CD4-positive, CD25-positive, alpha-beta regulatory T cell (primary cell): ENCODE data around the gene PDIA6. TPM values are rescaled to one million over a fixed set of nuclear protein-coding genes. Genes with fewer than 3 reads are reported as not detected.
"Not testable (repeated sequence)": the region's sequence is repeated elsewhere in the genome, so short reads cannot be mapped to it uniquely, and the experiment has no call there.

ENCODE experiments used
- ATAC-seq, 2 donors: fragments of 150-1000 bp; cut with Tn5 transposase; one replicate each; pipeline ENCODE4 v1.10.0; 2021; ENCODE audit warnings: low read depth in 2 of 2, moderate number of reproducible peaks in 2 of 2, moderate library complexity in 1 of 2
- DNase-seq, 3 donors: peaks; one replicate each; pipeline versions ENCODE4 v3.0.0 to v3.0.0-alpha.2; 2012 to 2022; ENCODE audit warnings: mixed read lengths in 1 of 3
- H3K27ac ChIP-seq: one replicate; pipeline ENCODE4 v1.7.0; 2013; ENCODE audit warnings: mild to moderate bottlenecking, low read length; ENCODE audit not compliant: insufficient read depth, poor library complexity, severe bottlenecking
- H3K27me3 ChIP-seq: one replicate; pipeline ENCODE4 v1.7.0; 2013; ENCODE audit warnings: low read length; ENCODE audit not compliant: control insufficient read depth, insufficient read depth
- H3K36me3 ChIP-seq: one replicate; pipeline ENCODE4 v1.7.0; 2013; ENCODE audit warnings: mild to moderate bottlenecking, low read length, moderate library complexity; ENCODE audit not compliant: control insufficient read depth, insufficient read depth
- H3K4me1 ChIP-seq: 2 replicates; pipeline ENCODE4 v1.7.0; 2013; ENCODE audit warnings: mild to moderate bottlenecking, low read length; ENCODE audit not compliant: insufficient read depth, control insufficient read depth, poor library complexity, severe bottlenecking
- H3K4me3 ChIP-seq: one replicate; pipeline ENCODE4 v1.7.0; 2013; ENCODE audit warnings: low read depth, mild to moderate bottlenecking, low read length, moderate library complexity
- H3K9me3 ChIP-seq, 2 experiments: 1 replicate in 1 of 2; 2 replicates in 1 of 2; pipeline ENCODE4 v1.7.0; 2013; ENCODE audit warnings: low read length in 2 of 2, mild to moderate bottlenecking in 1 of 2, moderate library complexity in 1 of 2; ENCODE audit not compliant: control insufficient read depth in 2 of 2
- H3K27ac Mint-ChIP-seq, 3 donors: one replicate each; pipeline ENCODE4 v1.8.0; 2020 to 2022; ENCODE audit warnings: mild to moderate bottlenecking in 3 of 3, mixed read lengths in 3 of 3, moderate library complexity in 2 of 3
- H3K27me3 Mint-ChIP-seq: one replicate; pipeline ENCODE4 v1.8.0; 2022; ENCODE audit warnings: mild to moderate bottlenecking, mixed read lengths
- H3K36me3 Mint-ChIP-seq: one replicate; pipeline ENCODE4 v1.8.0; 2020; ENCODE audit warnings: mixed read lengths
- H3K4me1 Mint-ChIP-seq, 4 donors: one replicate each; pipeline ENCODE4 v1.8.0; 2020 to 2022; ENCODE audit warnings: mixed read lengths in 4 of 4, mild to moderate bottlenecking in 1 of 4
- H3K4me3 Mint-ChIP-seq, 4 donors: one replicate each; pipeline ENCODE4 v1.8.0; 2020 to 2022; ENCODE audit warnings: mild to moderate bottlenecking in 4 of 4, mixed read lengths in 4 of 4, moderate library complexity in 3 of 4
- H3K9me3 Mint-ChIP-seq, 7 donors: one replicate each; pipeline ENCODE4 v1.8.0; 2020 to 2022; ENCODE audit warnings: mixed read lengths in 7 of 7, mild to moderate bottlenecking in 3 of 7, moderate library complexity in 2 of 7
- polyA plus RNA-seq, 4 donors: library from polyadenylated mRNA; unstranded; fragments of 300-500 nt; fragmentation: Illumina TruSeq; gene quantifications; one replicate each; pipeline ENCODE4 v1.2.3, GENCODE V29; 2021
- total RNA-seq: library from RNA; stranded (reverse); gene quantifications from one replicate; pipeline ENCODE4 v1.2.3, GENCODE V29; 2022

Gene PDIA6
- total and polyA plus RNA-seq, 5 donors from 2014 or later = 48.0 to 186 (median 116) TPM

- no peak for ATAC-seq
- Mint-ChIP-seq H3K9me3 (no peaks in the 10 kb centered on the region), H3K4me1 (peaks cover 13 to 34% (median 22%) of the 10 kb centered on the region in 4 donors), H3K27me3 (peaks cover 14% of the 10 kb centered on the region), H3K36me3 (no peaks in the 10 kb centered on the region), H3K4me3 (peak overlapping the region in 3 of 4 donors; percentile 64 to 73 (median 66)), H3K27ac (no peak overlapping the region)
- Histone ChIP-seq H3K9me3 (no peaks in the 10 kb centered on the region), H3K27me3 (no peaks in the 10 kb centered on the region), H3K36me3 (no peaks in the 10 kb centered on the region), H3K4me3 (no peak overlapping the region), H3K4me1 (peaks cover 33% of the 10 kb centered on the region), H3K27ac (no peak overlapping the region)
- no peak for DNase-seq
Observed at GRCh38 chr2:10814142-10814541, 1.6 kb upstream of the PDIA6 start.

DNA sequence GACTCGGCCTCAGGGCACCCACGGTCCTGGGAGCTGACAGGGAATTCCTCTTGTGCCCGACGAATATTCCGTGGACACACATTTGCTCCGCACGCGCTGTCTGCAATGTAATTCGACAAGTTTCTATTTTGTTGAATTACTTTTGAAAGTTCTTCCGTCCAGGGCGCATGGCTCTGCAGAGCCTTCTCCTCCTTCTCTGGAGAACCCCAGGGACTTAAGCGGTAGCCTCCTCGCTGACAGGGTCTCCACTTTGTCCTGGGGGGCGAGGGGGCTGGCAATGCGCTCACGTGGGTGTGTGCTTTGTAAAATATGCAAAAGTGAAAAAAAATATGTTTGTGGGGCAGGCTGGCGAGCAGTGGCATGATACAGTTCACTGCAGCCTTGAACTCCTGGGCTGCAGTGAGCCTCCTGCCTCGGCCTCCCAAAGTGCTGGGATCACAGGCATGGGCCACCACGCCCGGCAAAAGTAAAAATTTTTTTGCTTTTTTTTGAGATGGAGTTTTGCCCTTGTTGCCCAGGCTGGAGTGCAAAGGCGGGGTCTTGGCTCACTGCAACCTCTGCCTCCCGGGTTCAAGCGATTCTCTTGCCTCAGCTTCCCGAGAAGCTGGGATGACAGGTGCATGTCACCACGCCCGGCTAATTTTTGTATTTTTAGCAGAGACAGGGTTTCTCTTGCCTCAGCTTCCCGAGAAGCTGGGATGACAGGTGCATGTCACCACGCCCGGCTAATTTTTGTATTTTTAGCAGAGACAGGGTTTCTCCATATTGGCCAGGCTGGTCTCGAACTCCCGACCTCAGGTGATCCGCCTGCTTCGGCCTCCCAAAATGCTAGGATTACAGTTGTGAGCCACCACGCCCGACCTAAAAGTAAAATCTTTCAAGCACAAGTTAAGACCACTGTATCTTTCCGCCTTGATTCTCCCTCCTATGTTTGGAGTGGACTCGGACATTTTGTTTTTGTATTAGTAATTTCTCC, 866 bp upstream of the PDIA6 start:
- ATAC-seq, H3K36me3 Mint-ChIP-seq, H3K9me3 ChIP-seq, H3K36me3 ChIP-seq, H3K27me3 ChIP-seq, H3K9me3 Mint-ChIP-seq, H3K27ac ChIP-seq: not testable (repeated sequence)
- H3K4me1 ChIP-seq = peaks cover 35% of the 10 kb centered on the region
- H3K4me1 Mint-ChIP-seq = peaks cover 18 to 41% (median 25%) of the 10 kb centered on the region in 4 donors
- H3K4me3 ChIP-seq = peak overlapping the region; percentile 64
- peak overlapping the region; percentile 86 to 92 (median 90) for H3K4me3 Mint-ChIP-seq
- peak overlapping the region in 1 of 3 donors; percentile 92 for H3K27ac Mint-ChIP-seq
- H3K27me3 Mint-ChIP-seq = peaks cover 11% of the 10 kb centered on the region
- peak in 1 of 3 donors; percentile 21 for DNase-seq

- Mint-ChIP-seq H3K9me3 (no peaks in the 10 kb centered on the region), H3K4me3 (peak overlapping the region; percentile 92 to 98 (median 94)), H3K27me3 (peaks cover 4% of the 10 kb centered on the region), H3K4me1 (peaks cover 33 to 61% (median 42%) of the 10 kb centered on the region in 4 donors), H3K27ac (peak overlapping the region; percentile 86 to 94 (median 93)), H3K36me3 (peaks cover 10% of the 10 kb centered on the region)
- H3K27me3 ChIP-seq = no peaks in the 10 kb centered on the region
- no peaks in the 10 kb centered on the region for H3K9me3 ChIP-seq
- H3K27ac ChIP-seq = peak overlapping the region; percentile 80
- peak in 1 of 3 donors; percentile 23 for DNase-seq
- peak overlapping the region; percentile 88 for H3K4me3 ChIP-seq
- H3K4me1 ChIP-seq = peaks cover 44% of the 10 kb centered on the region
- no peaks in the 10 kb centered on the region for H3K36me3 ChIP-seq
- ATAC-seq = no peak
Observed at GRCh38 chr2:10811517-10811916, 1.1 kb downstream of the PDIA6 start.

GRCh38 chr2:10810202-10811161, 2.1 kb downstream of the PDIA6 start:
- H3K27me3 ChIP-seq = no peaks in the 10 kb centered on the region
- peaks cover 44% of the 10 kb centered on the region for H3K4me1 ChIP-seq
- Mint-ChIP-seq H3K4me3 (peak overlapping the region; percentile 92 to 98 (median 94)), H3K27ac (peak overlapping the region; percentile 86 to 94 (median 93)), H3K27me3 (peaks cover 4% of the 10 kb centered on the region), H3K4me1 (peaks cover 35 to 63% (median 45%) of the 10 kb centered on the region in 4 donors), H3K9me3 (no peaks in the 10 kb centered on the region), H3K36me3 (peaks cover 10% of the 10 kb centered on the region)
- peak overlapping the region; percentile 88 for H3K4me3 ChIP-seq
- H3K9me3 ChIP-seq = no peaks in the 10 kb centered on the region
- DNase-seq (peak in 2 of 3 donors; percentile 10 to 42), ATAC-seq (no peak)
- H3K36me3 ChIP-seq = no peaks in the 10 kb centered on the region
- peak overlapping the region; percentile 80 for H3K27ac ChIP-seq

DNA sequence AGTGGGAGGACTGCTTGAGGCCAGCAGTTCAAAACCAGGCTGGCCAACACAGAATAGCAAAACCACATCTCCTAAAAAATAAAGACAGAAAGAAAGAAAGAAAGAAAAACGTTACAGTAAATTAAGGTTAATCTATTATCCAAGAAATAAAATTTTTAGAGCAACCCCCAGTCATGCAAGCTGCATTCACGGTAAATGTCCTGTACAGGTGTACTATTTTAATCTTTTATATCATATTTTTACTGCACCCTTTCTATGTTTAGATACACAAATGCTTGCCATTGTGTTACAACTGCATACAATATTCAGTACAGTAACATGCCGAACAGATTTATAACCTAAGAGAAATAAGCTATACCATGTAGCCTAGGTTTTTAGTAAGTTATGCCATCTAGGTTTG, 6.0 kb downstream of the PDIA6 start:
- Mint-ChIP-seq H3K4me1 (peaks cover 43 to 62% (median 52%) of the 10 kb centered on the region in 4 donors), H3K9me3 (no peaks in the 10 kb centered on the region), H3K36me3 (peaks cover 18% of the 10 kb centered on the region), H3K27ac (no peak overlapping the region), H3K4me3 (no peak overlapping the region), H3K27me3 (no peaks in the 10 kb centered on the region)
- Histone ChIP-seq H3K36me3 (peaks cover 11% of the 10 kb centered on the region), H3K27ac (no peak overlapping the region), H3K4me3 (no peak overlapping the region), H3K4me1 (peaks cover 39% of the 10 kb centered on the region), H3K27me3 (no peaks in the 10 kb centered on the region), H3K9me3 (no peaks in the 10 kb centered on the region)
- DNase-seq (no peak), ATAC-seq (no peak)

DNA sequence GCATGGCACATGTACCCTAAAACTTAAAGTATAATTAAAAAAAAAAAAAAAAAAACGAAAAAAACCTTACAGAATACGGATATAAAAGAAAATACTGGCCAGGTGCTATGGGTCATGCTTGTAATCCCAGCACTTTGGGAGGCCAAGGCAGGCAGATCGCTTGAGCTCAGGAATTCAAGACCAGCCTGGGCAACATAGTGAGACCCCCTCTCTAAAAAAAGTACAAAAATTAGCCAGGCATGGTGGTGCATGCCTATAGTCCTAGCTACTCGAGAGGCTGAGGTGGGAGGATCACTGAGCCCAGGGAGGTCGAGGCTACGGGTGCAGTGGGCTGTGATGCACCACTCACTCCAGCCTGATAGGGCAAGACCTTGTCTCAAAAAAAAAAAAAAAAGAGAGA, 6.6 kb downstream of the PDIA6 start:
- peaks cover 18% of the 10 kb centered on the region for H3K36me3 Mint-ChIP-seq
- ATAC-seq, H3K27ac Mint-ChIP-seq, H3K27ac ChIP-seq, H3K4me3 Mint-ChIP-seq, H3K9me3 ChIP-seq, H3K4me3 ChIP-seq, DNase-seq, H3K9me3 Mint-ChIP-seq, H3K27me3 Mint-ChIP-seq, H3K27me3 ChIP-seq: not testable (repeated sequence)
- peaks cover 17% of the 10 kb centered on the region for H3K36me3 ChIP-seq
- peaks cover 33% of the 10 kb centered on the region for H3K4me1 ChIP-seq
- H3K4me1 Mint-ChIP-seq = peaks cover 40 to 60% (median 52%) of the 10 kb centered on the region in 4 donors

DNA sequence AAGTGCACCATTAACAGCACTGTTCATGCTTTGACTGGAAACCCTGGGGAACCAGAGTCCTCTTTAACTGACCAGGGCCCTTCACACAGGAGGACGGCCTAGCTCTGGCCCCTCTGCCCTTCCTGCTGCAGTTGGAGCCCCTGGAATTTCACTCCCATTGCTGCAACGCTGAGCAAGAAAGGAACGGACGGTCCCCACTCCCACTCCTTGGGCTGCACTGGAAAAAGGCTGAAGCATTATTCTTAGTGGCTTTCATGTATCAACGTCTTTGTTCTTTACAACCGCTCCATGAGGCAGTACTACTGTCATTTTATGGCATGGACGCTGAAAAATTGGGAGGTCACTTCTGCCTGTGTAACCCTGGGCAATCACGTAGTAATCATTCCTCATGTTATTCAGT, 9.9 kb downstream of the PDIA6 start:
- DNase-seq (no peak), ATAC-seq (no peak)
- Mint-ChIP-seq H3K4me3 (no peak overlapping the region), H3K36me3 (peaks cover 20% of the 10 kb centered on the region), H3K27me3 (no peaks in the 10 kb centered on the region), H3K9me3 (no peaks in the 10 kb centered on the region), H3K4me1 (peaks cover 26 to 42% (median 31%) of the 10 kb centered on the region in 4 donors), H3K27ac (no peak overlapping the region)
- Histone ChIP-seq H3K9me3 (no peaks in the 10 kb centered on the region), H3K4me3 (no peak overlapping the region), H3K36me3 (peaks cover 33% of the 10 kb centered on the region), H3K27ac (no peak overlapping the region), H3K27me3 (no peaks in the 10 kb centered on the region), H3K4me1 (peaks cover 6% of the 10 kb centered on the region)
